HG02981 (cell line): ENCODE measurements around the gene MCU.

Experiments
- ATAC-seq: cut with Tn5 transposase; IDR thresholded peaks from one replicate; pipeline ENCODE4 v1.9.1; 2021; ENCODE audit warnings: mild to moderate bottlenecking, moderate library complexity; ENCODE audit not compliant: unreplicated experiment

The MCU gene

GRCh38 chr10:72928798-72929197, 236.9 kb downstream of the MCU start:
- no peak for ATAC-seq

- no peak for ATAC-seq
These were observed 238.3 kb downstream of the MCU start for GRCh38 chr10:72930276-72930675.

- ATAC-seq = no peak
These were observed 240.5 kb downstream of the MCU start for GRCh38 chr10:72932259-72933015.

GRCh38 chr10:72935361-72935760, 243.4 kb downstream of the MCU start:
- no peak for ATAC-seq
